Activated CD4-positive, alpha-beta T cell treated with anti-CD3 and anti-CD28 coated beads, Interleukin-2, amount 50 U/mL, for 4 hours (primary cell): Measurements from ENCODE around the gene KRTAP12-1.
"Not testable (repeated sequence)": the region's sequence is repeated elsewhere in the genome, so short reads cannot be mapped to it uniquely, and the experiment has no call there.

Source experiments
- DNase-seq, 2 experiments: peaks; one replicate each; pipeline ENCODE4 v3.0.0-alpha.2; 2020

Gene KRTAP12-1

GRCh38 chr21:44697172-44697810 is 15.3 kb upstream of the KRTAP12-1 start, which contains the start of gene KRTAP10-12:
TSS of gene KRTAP10-12 (plus strand) at chr21:44697172. CDS start at chr21:44697202, 30 bp downstream.
- DNase-seq = not testable (repeated sequence)

- DNase-seq = no peak
These were observed 14.6 kb upstream of the KRTAP12-1 start for GRCh38 chr21:44696572-44696971.

- no peak for DNase-seq
These were observed 13.7 kb upstream of the KRTAP12-1 start for GRCh38 chr21:44695641-44696040.

- DNase-seq = no peak
These were observed 13.2 kb upstream of the KRTAP12-1 start for GRCh38 chr21:44695184-44695583.

GRCh38 chr21:44694776-44695175 is 12.8 kb upstream of the KRTAP12-1 start:
- no peak for DNase-seq

GRCh38 chr21:44692798-44693512 is 11.0 kb upstream of the KRTAP12-1 start:
- no peak for DNase-seq

- no peak for DNase-seq
These were observed 9.7 kb upstream of the KRTAP12-1 start for GRCh38 chr21:44691686-44692085.

GRCh38 chr21:44689740-44690139 is 7.8 kb upstream of the KRTAP12-1 start:
- not testable (repeated sequence) for DNase-seq

GRCh38 chr21:44687671-44688070 is 5.7 kb upstream of the KRTAP12-1 start:
- no peak for DNase-seq

- DNase-seq = no peak
These were observed 5.0 kb upstream of the KRTAP12-1 start for GRCh38 chr21:44686843-44687561.

- no peak for DNase-seq
These were observed 4.2 kb upstream of the KRTAP12-1 start for GRCh38 chr21:44686000-44686781.

- DNase-seq = not testable (repeated sequence)
These were observed 3.1 kb upstream of the KRTAP12-1 start for GRCh38 chr21:44685050-44685449.

GRCh38 chr21:44684483-44684882 is 2.5 kb upstream of the KRTAP12-1 start:
- DNase-seq = no peak

- DNase-seq = no peak
These were observed 2.1 kb upstream of the KRTAP12-1 start for GRCh38 chr21:44684077-44684476.

GRCh38 chr21:44682580-44683151 is 703 bp upstream of the KRTAP12-1 start:
- DNase-seq = no peak

- no peak for DNase-seq
These were observed 811 bp downstream of the KRTAP12-1 start for GRCh38 chr21:44681152-44681551.

- DNase-seq = no peak
These were observed 4.1 kb downstream of the KRTAP12-1 start for GRCh38 chr21:44677881-44678280.

GRCh38 chr21:44671911-44672310 is 10.1 kb downstream of the KRTAP12-1 start:
- no peak for DNase-seq

- no peak for DNase-seq
These were observed 11.1 kb downstream of the KRTAP12-1 start for GRCh38 chr21:44670642-44671432.

- DNase-seq = no peak
These were observed 14.4 kb downstream of the KRTAP12-1 start for GRCh38 chr21:44667612-44668011.

GRCh38 chr21:44666401-44667320 is 15.3 kb downstream of the KRTAP12-1 start, which contains the start of gene KRTAP12-2:
TSS of gene KRTAP12-2 (minus strand) at chr21:44666927. CDS start at chr21:44666886, 41 bp downstream.
- no peak for DNase-seq
